ENCODE measurements around the gene FLCN.
"Not testable (repeated sequence)": the region's sequence is repeated elsewhere in the genome, so short reads cannot be mapped to it uniquely, and the experiment has no call there.

FLCN gene

DNA sequence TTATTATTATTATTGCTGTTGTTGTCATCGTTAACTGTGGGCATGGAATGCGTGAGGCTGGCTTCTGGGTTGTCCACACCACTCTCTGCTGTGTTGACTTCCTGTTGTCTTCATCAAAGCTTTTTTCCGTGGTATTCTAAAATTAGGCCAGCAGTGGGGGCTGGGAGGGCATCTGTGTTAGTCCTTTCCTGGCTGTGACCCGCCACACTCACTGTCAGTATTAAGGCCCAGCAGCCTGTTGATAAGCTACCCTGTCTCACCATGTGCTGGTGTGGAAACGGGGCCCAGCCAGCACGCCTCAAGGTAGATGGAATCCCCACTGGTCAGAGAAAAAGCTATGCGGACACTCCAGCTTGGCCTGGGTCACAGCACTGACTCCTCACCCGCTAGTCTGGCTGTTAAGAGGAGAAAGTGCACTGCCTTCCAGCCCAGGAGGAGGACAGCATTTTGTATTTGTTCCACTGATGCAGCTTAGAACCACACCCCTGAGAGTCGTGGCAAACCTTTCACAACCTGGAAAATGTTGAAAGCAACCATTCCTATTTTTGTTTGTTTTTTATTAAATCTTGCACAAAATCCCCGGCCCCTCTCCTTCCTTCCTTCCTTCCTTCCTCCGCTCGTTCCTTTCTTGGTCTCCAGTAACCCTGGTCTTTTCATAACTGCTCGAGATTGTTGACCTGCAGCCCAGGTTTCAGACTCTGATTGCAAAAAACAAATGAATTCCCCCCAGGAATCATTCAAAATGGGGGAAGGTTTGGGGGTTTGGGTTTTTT, 51.8 kb downstream of the FLCN start:
- not testable (repeated sequence) for DNase-seq (ENCODE audit: low spot score)

DNA sequence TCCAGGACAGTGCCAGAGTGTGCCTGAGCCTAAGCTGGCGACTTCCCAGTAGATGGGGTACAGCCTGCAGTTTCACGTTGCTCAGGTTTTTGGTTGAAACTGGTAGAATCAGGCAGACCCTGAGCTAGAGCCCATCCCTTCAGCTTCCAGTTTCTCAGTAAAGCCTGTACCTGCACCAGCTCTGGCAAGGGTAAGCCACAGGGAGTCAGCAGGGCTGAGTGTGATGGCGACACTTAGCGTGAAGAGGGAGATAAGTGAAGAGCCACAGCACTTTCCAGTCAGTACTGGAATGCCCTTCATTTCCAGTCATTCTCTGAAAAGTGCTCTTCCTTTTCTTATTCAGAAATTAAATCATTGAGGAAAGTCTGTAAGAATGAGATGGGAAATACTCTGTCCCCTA, 53.2 kb downstream of the FLCN start:
- no peak for DNase-seq (ENCODE audit: low spot score)

DNA sequence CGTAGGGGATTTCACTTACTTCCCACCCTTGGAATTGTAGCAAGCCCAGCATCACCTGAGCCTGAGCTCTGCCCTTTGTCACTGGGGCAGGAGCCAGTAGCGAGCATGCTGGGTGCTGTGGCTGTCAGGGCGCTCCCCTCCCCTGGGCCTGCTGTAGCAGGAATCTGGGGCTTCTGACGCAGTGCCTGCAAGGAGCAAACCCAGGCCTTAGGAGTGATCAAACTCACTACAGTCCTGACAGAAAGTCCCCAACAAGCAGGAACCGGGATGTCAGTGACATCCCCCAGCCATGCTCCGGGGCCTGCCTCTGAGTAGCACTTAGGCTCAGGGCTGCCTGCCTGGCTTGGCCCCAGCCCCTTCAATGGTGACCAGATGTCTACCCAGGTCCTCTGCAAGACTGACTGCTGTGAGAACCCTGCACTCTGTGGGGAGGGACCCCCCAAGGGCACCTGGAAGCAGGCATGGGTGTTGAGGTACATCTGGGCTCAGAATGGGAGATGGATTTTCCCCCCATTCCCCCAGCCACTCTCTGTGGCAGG, 54.3 kb downstream of the FLCN start:
- DNase-seq (ENCODE audit: low spot score): no peak

DNA sequence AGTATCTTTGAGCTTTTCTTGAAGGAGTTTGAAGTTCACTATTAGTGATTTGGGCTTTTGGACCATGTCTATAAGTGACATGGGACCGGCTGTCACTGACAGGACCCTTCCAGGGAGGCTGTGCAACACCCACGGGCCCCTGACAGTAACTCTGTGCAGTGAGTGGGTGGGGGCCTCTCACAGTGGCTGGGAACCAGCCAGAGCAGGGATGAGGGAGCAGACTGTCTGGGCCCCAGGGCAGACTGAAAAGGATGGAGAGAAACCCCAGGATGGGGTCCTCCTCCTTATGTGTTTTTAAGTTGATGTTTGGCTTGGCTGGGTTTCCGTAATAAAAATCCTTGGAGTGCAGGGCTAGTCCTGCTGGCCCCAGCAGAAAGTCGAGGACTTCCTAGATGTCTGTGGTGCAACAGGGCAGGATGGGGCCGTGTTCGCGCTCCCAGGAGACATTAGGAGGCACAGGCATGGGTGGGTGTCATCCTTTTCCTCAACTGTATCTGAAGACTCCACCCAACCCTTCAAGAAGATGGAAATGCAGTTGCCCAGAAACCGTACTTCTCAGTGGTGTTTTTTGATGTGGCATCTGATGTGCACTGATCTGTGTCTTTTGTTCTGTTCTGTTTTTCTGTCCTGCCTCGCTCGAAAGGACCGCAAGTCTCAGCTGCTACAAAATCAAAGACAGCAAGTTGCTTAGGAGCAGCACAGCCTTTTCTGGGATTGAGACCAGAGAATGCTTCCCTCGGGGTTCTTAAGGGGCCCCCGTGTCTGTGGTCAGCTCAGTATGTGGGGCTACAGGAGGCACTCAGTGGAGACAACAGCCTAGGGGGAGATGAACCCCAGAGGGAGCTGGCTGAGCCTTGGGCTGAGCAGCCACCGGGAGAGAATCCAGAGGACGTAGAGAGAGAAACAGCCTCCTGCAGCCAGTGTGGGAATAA, 55.0 kb downstream of the FLCN start:
- DNase-seq (ENCODE audit: low spot score): peak; percentile 44

DNA sequence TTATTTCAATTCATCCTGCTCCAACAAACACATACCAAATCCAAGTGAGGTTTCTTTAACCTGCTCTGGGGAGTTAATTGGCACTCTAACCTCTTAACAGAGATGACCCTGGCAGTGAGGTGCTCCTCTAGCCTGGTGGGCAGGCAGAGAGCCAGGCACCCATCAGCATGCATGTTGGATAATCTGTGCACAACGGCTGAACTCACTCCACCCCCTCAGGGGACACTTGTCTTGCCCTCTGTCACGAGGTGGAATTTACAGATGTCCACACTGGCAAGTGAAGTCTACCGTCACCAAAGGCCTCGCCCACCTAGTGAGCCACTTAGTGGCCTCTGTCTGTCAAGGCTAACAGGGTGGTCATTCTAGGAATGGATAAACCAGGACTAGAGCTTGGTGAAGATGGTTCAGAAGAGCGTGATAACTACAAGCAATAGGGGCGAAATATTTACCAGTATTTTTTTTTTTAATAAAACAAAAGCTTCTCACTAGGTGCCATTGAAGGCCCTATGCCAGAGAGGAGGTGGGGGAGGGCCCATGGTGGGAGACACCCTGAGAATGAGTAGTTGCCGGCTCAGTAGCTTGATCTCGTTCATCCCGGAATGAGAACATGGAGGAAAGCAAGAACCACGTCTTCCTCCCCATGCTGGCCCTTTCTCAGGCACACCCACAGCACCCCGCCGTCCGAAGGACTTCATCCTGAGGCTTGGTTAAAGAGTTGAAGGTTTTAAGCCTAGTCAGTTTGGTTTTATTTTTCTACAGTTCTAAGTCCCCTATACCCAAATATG, 56.0 kb downstream of the FLCN start:
- DNase-seq (ENCODE audit: low spot score): no peak

DNA sequence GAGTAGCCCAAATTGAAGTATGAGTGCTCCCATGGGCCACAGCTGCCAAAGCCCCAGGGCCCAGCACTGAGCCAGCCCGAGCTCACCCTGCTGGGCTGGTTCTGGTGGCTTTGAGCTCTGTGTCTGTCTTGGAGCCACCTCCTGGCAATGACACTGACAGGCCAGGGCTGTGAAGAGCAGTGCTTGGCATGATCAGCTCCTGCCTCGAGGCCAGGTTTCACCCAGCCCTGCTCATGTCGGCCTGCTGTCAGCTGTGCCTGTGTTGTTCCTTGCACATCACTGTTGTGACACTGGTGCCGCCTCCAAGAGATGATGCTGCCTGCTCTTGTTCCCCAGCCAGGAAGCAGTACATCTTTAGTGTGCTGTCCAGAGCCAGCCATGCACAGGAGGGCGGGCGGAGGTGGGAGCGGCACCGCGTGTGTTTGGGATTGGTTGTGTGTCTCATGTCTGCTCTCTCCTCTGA, 56.8 kb downstream of the FLCN start:
- DNase-seq (ENCODE audit: low spot score): no peak

DNA sequence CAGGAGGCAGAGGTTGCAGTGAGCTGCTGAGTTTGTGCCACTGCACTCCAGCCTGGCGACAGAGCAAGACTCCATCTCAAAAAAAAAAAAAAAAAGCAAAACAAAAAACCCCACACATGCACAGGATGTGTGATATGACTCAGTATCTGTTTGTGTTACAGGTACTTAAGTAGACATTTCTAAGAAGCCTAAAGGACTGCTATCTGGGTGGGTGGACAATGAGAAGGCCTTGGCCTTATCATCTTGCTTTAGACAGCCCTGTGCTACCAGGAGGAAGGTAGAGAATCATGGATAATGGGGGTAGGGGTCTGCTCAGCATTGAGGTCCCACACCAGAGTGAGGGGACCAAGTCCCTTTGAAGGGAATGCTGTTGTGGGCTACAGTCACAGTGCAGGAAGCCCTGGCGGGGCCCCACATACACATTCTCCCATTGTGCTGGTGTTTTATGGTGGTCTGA, 57.6 kb downstream of the FLCN start:
- peak; percentile 71 for DNase-seq (ENCODE audit: low spot score)

DNA sequence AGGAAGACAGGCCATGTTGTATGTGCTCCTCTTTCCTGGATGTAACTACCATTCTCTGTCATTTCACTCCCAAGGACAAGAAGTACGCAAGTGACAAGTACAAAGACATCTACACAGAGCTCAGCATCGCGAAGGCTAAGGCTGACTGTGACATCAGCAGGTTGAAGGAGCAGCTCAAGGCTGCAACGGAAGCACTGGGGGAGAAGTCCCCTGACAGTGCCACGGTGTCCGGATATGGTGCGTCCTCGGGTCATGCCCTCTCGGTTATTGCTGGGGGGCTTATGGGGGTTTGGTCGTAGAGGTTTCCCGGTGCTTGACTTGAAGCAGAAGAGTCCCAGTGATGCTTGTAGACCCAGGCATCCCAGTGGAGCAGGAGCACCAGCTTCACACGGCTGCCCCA, 59.8 kb downstream of the FLCN start:
- DNase-seq (ENCODE audit: low spot score): no peak

DNA sequence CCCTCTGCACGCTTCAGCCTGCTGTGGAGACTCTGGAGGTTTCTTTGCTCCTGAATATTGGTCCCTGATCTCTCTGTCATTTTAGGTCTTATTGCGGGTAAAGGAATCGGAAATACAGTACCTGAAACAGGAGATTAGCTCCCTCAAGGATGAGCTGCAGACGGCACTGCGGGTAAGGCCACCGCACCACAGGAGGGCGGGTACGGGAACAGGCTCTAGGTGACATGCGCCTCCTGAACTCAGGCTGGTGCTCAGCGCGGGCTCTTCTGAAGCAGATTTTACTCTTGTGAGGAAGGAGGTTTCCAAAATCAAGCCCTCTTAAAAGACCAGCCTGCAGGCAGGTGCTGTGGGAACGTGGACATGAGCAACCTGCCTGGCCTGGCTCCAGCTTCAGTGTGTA, 60.6 kb downstream of the FLCN start:
- no peak for DNase-seq (ENCODE audit: low spot score)

DNA sequence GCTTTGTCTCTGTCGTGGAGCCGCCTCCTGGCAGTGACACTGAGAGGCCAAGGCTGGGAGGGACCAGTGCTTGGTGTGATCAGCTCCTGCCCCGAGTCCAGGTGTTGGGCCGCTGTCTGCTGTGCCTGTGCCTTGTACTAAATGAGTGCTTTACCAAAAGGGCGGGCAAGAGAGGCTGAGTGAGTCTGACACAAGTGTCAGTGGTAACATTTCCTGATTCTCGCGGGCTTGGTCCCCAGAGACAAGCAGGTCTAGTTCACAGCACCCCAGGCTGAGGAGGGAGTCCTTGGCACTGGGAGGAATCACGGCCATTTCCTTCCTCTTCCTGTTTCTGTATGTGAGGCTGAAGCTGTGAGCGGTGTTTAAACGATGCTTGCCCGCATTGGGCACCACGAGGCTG, 61.1 kb downstream of the FLCN start:
- no peak for DNase-seq (ENCODE audit: low spot score)

DNA sequence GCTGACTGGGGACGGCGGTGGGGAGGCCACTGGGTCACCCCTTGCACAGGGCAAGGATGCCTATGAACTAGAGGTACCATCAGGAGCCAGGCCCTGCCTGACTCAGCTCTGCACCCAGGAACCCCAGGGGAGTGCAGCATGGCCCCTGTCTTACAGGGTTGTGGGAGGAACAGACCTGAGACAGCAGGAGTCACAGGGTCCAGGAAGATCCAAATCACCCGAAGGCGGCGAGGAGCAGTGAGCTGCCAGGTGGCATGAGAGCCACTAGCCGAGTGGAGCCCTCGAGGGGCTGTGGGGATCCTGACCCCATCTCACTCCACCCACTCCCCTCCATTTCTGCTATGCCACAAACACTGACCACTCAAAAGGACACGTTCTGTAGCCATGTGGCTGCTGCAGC, 61.6 kb downstream of the FLCN start:
- no peak for DNase-seq (ENCODE audit: low spot score)

DNA sequence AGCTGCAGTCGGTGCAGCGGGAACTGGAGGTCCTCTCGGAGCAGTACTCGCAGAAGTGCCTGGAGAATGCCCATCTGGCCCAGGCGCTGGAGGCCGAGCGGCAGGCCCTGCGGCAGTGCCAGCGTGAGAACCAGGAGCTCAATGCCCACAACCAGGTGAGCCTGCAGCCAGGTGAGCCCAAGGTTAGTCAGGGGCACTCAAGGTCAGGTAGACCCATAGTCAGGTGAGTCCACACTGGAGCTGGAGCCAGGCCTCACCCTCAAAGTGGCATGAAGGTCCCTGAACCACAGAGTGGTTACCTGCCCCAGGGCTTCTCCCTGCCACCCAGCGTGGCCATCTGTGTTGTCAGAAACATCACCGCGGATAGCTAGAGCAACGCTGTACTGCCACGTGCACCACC, 63.0 kb downstream of the FLCN start:
- DNase-seq (ENCODE audit: low spot score): no peak

DNA sequence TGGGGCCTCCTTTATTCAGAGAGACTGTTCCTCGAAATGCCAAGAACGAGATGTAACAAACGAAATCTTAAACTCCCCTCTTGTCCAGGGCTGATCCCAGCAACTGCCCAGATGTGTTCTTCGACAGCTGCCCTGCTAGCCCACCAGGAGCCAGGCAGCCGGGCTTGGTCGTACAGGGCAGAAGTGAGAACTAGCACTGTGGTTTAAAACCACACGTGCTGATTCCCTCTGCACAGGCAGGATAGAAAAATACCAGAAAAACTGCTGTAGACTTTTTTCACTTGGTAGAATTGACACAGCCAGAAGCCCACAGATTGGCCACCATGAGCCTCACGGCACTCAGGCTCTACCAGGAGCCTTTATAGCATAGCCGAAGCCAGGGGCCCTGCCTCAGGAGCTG, 64.0 kb downstream of the FLCN start:
- no peak for DNase-seq (ENCODE audit: low spot score)

DNA sequence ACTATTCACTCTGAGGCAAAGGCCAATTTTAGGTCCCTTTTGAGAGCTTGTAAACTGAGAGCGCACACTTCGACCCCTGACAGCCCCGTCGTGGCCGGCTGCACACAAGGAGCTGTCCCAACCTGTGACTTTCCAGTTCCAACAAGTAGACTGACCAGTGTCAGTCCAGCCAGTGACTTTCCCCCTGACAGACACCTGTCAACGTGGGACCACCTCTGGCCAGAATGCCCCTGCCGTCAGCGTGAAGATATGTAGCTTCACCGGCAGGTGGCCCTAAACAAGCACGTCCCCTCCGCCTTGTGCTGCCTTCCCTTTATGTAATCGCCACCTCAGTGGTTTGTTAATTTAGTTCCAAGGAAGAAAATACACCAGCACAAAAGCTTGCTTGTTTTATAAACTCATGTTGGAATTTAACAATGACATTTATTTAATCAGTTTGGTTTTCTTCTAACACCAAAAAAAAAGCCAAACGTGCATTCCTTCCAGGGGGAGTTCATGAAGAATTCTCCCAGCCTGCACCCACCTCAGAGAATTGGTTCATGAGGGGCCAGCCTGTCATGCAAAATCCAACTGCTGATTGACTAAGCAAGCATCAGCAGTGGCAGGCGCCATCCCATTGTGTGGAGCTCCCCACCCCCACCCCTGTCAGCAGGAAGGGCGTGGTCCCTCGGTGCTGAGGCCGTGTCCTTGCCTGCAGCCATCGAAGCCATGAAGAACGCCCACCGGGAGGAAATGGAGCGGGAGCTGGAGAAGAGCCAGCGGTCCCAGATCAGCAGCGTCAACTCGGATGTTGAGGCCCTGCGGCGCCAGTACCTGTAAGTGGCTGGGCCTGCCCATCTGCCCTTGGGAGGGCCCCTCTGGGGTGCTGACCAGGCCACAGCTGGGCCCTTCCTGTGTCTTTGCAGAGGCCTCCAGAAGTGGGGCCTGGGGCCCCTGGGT, 64.7 kb downstream of the FLCN start:
- no peak for DNase-seq (ENCODE audit: low spot score)

DNA sequence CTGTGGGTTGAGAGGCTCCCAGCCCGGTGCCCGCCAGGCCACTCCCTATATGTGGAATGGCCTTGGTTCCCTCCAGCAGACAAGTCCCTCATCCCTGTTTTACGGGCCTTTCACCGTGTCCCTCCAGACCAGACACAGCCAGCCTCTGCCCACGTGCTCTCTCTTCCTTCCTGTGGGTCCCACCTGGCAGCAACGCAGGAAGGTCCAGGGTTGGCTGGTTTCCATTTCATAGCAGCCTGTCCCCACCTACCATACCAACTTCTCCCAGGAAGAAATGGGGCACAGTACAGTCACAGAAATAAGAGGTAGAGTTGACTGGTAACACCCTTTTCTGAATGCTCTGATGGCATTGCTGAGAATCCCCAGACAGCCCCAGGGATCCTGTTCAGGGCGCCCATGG, 65.8 kb downstream of the FLCN start:
- DNase-seq (ENCODE audit: low spot score): no peak

DNA sequence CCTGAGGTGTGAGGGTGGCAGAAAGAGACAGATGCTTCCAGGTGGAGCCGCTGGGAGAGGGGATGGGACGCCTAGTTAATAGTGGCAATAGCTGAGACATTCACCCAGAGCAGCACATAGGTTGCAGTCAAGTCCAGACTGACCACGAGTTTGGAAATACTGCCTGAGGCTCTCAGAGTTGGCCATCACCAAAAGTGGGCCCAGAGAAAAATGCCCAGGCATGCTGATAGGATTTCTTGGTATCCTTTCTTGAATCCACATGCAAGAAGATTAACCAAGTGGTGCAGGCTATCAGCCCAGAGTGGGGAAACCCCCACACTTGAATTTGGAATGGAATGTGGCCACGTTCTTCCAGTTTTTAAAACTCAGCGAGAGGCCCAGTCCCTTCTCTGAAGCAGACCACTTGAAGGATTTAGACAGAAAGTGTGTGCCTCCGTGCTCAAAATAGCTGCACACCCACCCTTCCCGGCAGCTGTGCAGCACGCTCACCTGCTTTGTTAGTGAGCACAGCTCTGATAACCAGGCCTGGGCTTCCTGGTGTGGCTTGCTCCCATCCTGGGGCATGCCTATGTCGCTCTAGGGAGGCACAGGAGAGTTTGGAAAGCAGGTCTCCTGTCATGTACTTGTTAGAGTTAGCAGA, 66.5 kb downstream of the FLCN start:
- DNase-seq (ENCODE audit: low spot score): no peak

DNA sequence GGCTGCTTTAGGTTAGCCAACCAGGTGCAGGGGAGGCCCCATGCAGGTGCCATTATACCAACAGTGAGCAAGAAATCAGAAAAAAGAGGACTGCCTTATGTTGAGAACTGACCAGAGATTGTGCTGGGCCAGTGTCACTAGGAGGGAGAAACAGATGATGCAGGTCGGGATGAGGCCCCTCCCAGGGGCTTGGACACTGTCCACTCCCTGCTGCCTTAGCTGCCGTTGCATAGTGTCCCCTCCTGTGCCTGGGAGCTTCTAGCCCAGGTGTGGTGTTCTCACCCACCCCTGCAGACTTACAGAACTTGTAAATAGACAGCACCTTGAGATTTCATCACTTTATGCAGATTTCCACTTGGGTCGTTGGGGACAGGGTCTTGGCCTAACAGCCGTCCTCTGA, 67.6 kb downstream of the FLCN start:
- no peak for DNase-seq (ENCODE audit: low spot score)

DNA sequence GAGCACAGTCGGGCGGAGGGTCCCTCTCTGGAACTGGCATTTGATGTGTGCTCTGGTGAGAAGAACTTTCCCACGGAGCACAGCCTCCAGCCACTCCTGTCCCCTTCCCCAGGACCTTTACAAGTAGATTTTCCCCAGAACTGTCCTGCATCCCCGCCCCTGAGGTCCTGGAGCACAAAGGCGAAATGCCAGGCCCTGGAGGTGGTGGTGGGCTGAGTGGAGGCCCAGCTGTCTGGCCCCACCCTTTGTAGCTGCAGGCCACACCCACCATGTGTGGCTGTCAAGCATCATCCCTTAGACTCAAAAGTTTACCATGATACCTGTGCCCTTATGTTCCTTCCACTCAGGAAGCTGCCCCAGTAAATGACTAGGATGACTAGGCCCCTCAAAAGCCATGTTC, 68.6 kb downstream of the FLCN start:
- DNase-seq (ENCODE audit: low spot score): no peak

DNA sequence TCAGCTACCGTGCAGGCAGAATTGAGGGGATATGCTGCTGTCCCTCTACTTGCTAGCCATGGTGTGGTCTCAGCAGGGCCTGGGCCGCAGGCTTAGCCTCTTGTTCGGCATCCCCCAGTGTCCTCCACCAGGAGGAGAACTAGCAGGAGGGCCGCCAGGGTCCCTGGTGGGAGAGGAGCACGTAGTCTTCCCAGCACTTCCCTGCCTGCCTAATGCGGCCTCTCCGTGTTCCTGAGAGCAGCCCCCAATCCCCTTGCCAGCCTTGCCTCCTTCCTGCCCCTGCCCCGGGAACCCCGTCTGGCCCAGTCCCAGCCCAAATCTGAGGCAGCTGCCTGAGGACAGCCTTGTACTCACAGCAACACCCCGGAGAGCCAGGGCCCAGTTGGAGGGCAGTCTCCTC, 69.0 kb downstream of the FLCN start:
- no peak for DNase-seq (ENCODE audit: low spot score)

DNA sequence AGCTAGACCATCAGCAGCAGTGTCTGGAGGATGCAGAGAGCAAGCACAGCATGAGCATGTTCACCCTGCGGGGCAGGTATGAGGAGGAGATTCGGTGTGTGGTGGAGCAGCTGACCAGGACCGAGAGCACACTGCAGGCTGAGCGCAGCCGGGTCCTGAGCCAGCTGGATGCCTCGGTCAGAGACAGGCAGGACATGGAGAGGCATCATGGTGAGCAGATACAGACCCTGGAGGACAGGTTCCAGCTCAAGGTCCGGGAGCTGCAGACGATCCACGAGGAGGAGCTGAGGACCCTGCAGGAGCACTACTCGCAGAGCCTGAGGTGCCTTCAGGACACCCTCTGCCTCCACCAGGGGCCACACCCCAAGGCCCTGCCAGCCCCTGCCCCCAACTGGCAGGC, 69.6 kb downstream of the FLCN start:
- DNase-seq (ENCODE audit: low spot score): no peak

Measured in activated CD4-positive, alpha-beta T cell treated with anti-CD3 and anti-CD28 coated beads, Interleukin-2, Interleukin-4, amounts not matched to agents 100 ng/mL and 50 ng/mL, durations not matched to agents 16 hours and 8 hours (primary cell).